Esophagus muscularis mucosa (tissue), 4 donors: ENCODE measurements around the gene NELFCD.

Source experiments
- CTCF ChIP-seq, 3 experiments: fragments of 200-600 bp in 2 of 3; fragments of 450-650 bp in 1 of 3; sonication (generic) in 2 of 3; IDR thresholded peaks; one replicate each; pipeline ENCODE4 v1.5.1; 2017 to 2019; ENCODE audit warnings: antibody characterized with exemption in 3 of 3, mild to moderate bottlenecking in 2 of 3, moderate library complexity in 1 of 3
- EP300 ChIP-seq: sonication (generic); formaldehyde crosslinking; IDR thresholded peaks from one replicate; pipeline ENCODE4 v1.6.1; 2017; ENCODE audit warnings: antibody characterized with exemption
- POLR2A ChIP-seq: fragments of 450-650 bp; IDR thresholded peaks from one replicate; pipeline ENCODE4 v1.6.1; 2017; ENCODE audit warnings: antibody characterized with exemption, moderate library complexity, mild to moderate bottlenecking, low read depth
- POLR2AphosphoS5 ChIP-seq, 2 donors: sonication (generic); formaldehyde crosslinking; IDR thresholded peaks; one replicate each; pipeline ENCODE4 v1.6.1; 2017; ENCODE audit warnings: antibody characterized with exemption in 2 of 2

- TF ChIP-seq CTCF (IDR thresholded peaks at IDR 0.05) (no peak), POLR2AphosphoS5 (IDR thresholded peaks at IDR 0.05) (no peak), POLR2A (no peak), EP300 (no peak)
Observed at GRCh38 chr20:59019217-59019616, 38.2 kb downstream of the NELFCD start, which contains the start of gene TUBB1.
